ENCODE data around the gene SKI.

Gene SKI

GRCh38 chr1:2358651-2359640, 130.8 kb downstream of the SKI start:
- no peak for DNase-seq

All from NCI-H1092 treated with DMSO at 0.1 percent for 48 hours (cell line).